Measurements from ENCODE around the gene RNASE4.
A peak's percentile ranks its signal among the peaks of the same experiment; 100 is the strongest.

GRCh38 chr14:20690848-20691640 is 6.7 kb downstream of the RNASE4 start:
- TF ChIP-seq SP1 (IDR thresholded peaks at IDR 0.05; ENCODE audit: low read depth) = no peak
- TF ChIP-seq, protein P1, sequence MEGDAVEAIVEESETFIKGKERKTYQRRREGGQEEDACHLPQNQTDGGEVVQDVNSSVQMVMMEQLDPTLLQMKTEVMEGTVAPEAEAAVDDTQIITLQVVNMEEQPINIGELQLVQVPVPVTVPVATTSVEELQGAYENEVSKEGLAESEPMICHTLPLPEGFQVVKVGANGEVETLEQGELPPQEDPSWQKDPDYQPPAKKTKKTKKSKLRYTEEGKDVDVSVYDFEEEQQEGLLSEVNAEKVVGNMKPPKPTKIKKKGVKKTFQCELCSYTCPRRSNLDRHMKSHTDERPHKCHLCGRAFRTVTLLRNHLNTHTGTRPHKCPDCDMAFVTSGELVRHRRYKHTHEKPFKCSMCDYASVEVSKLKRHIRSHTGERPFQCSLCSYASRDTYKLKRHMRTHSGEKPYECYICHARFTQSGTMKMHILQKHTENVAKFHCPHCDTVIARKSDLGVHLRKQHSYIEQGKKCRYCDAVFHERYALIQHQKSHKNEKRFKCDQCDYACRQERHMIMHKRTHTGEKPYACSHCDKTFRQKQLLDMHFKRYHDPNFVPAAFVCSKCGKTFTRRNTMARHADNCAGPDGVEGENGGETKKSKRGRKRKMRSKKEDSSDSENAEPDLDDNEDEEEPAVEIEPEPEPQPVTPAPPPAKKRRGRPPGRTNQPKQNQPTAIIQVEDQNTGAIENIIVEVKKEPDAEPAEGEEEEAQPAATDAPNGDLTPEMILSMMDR (IDR thresholded peaks at IDR 0.05 in 2 of 3, conservative IDR thresholded peaks at IDR 0.05 in 1 of 3; ENCODE audit: borderline replicate concordance in 1 of 3, insufficient read depth in 1 of 3, low read depth in 2 of 3, low read length in 2 of 3) = peak; percentile 84 to 89 (median 86)
- no peak for TF ChIP-seq EZH2 (IDR thresholded peaks at IDR 0.05)
- TF ChIP-seq POLR2A (IDR thresholded peaks at IDR 0.05; ENCODE audit: borderline replicate concordance, extremely low read depth, insufficient read depth, insufficient read length) = no peak
- no peak for TF ChIP-seq SIN3A (IDR thresholded peaks at IDR 0.05; ENCODE audit: low read depth)
- no peak for TF ChIP-seq ZBTB33 (IDR thresholded peaks at IDR 0.05; ENCODE audit: extremely low read depth, insufficient replicate concordance, low read length)
- no peak for TF ChIP-seq SRF (IDR thresholded peaks at IDR 0.05; ENCODE audit: low read depth)
- TF ChIP-seq FOSL1 (IDR thresholded peaks at IDR 0.05; ENCODE audit: low read depth) = no peak
